WERI-Rb-1 (cell line): ENCODE data around the gene CD99L2.

Experiments used
- DNase-seq: peaks from one replicate; pipeline ENCODE4 v3.0.0-alpha.2; 2020
- H3K27ac ChIP-seq: fragments of 250-450 bp; sonication (Bioruptor Pico); 2 replicates; pipeline ENCODE4 v1.5.1; 2020; ENCODE audit warnings: mild to moderate bottlenecking, moderate library complexity
- H3K27me3 ChIP-seq: fragments of 250-450 bp; sonication (Bioruptor Pico); 2 replicates; pipeline ENCODE4 v1.5.1; 2021; ENCODE audit warnings: mild to moderate bottlenecking, low read depth, moderate library complexity; ENCODE audit not compliant: insufficient read depth, severe bottlenecking
- H3K36me3 ChIP-seq: fragments of 250-450 bp; sonication (Bioruptor Pico); 2 replicates; pipeline ENCODE4 v1.5.1; 2020; ENCODE audit warnings: mild to moderate bottlenecking, moderate library complexity
- H3K4me3 ChIP-seq: 2 replicates; pipeline ENCODE4 v1.5.1; 2011; ENCODE audit warnings: low read depth, mild to moderate bottlenecking, control low read depth, low read length
- H3K9me3 ChIP-seq: fragments of 250-450 bp; sonication (Bioruptor Pico); 2 replicates; pipeline ENCODE4 v1.5.1; 2021; ENCODE audit warnings: mild to moderate bottlenecking, moderate library complexity; ENCODE audit not compliant: severe bottlenecking
- CTCF ChIP-seq: IDR thresholded peaks from 2 replicates; pipeline ENCODE4 v1.5.1; 2011; ENCODE audit warnings: low read depth, mild to moderate bottlenecking, control low read depth, inconsistent platforms, low read length

CD99L2 gene

GRCh38 chrX:150903110-150903508 lies 4.6 kb upstream of the CD99L2 start:
- Histone ChIP-seq H3K27me3 (peaks cover 15% of the 10 kb centered on the region), H3K27ac (no peak overlapping the region), H3K4me3 (no peak overlapping the region), H3K9me3 (no peaks in the 10 kb centered on the region), H3K36me3 (no peaks in the 10 kb centered on the region; the same call in 1 of the 2 replicates)
- TF ChIP-seq CTCF = no peak
- no peak for DNase-seq

- no peaks in the 10 kb centered on the region; the same call in 1 of the 2 replicates for H3K36me3 ChIP-seq
- H3K27ac ChIP-seq = no peak overlapping the region
- DNase-seq = no peak
- no peak for TF ChIP-seq CTCF
- H3K27me3 ChIP-seq = peaks cover 13% of the 10 kb centered on the region
- no peaks in the 10 kb centered on the region for H3K9me3 ChIP-seq
- H3K4me3 ChIP-seq = no peak overlapping the region
Observed at GRCh38 chrX:150902434-150903109, 4.1 kb upstream of the CD99L2 start.

- Histone ChIP-seq H3K9me3 (no peaks in the 10 kb centered on the region), H3K36me3 (no peaks in the 10 kb centered on the region; the same call in 1 of the 2 replicates), H3K27ac (peak overlapping the region; percentile 6; the same call in 1 of the 2 replicates), H3K4me3 (peak overlapping the region; percentile 70), H3K27me3 (peaks cover 3% of the 10 kb centered on the region)
- no peak for TF ChIP-seq CTCF
- DNase-seq = peak; percentile 42
Observed at GRCh38 chrX:150899191-150899757, 806 bp upstream of the CD99L2 start.

- H3K36me3 ChIP-seq = no peaks in the 10 kb centered on the region; the same call in 1 of the 2 replicates
- no peaks in the 10 kb centered on the region for H3K9me3 ChIP-seq
- no peaks in the 10 kb centered on the region for H3K27me3 ChIP-seq
- peak; percentile 63 for DNase-seq
- TF ChIP-seq CTCF = no peak
- peak overlapping the region; percentile 96 for H3K27ac ChIP-seq
- peak overlapping the region; percentile 81 for H3K4me3 ChIP-seq
Observed at GRCh38 chrX:150897421-150898320, 797 bp downstream of the CD99L2 start.

- H3K4me3 ChIP-seq = no peak overlapping the region
- H3K36me3 ChIP-seq = no peaks in the 10 kb centered on the region; the same call in 1 of the 2 replicates
- H3K27ac ChIP-seq = no peak overlapping the region
- no peaks in the 10 kb centered on the region for H3K9me3 ChIP-seq
- no peaks in the 10 kb centered on the region for H3K27me3 ChIP-seq
- no peak for DNase-seq
- no peak for TF ChIP-seq CTCF
Observed at GRCh38 chrX:150896632-150897031, 1.8 kb downstream of the CD99L2 start.
